ENCODE data around the gene DMBT1.

The DMBT1 gene

DNA sequence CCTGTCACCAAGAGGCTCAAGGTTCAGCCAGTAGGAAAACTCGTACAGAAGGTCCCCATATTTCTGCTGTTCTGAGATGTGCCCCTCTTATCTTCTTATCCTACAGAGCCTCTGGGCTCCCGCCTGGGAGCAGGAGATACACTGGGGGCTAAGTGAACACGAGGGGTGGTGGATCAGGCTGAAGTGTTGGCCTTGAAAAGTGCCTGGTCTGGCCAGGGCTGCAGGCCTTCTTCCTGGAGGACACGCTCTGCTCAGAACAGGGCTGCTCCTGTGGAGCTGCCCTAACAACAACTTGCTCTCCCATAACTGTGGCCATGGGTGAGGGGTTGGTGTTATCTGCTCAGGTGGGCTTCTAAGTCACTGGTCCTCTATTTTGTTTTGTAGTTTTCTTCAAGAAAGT is 105.4 kb downstream of the DMBT1 start:
- no peak for DNase-seq (ENCODE audit: low read depth in 1 of 2, low spot score in 1 of 2)

DNA sequence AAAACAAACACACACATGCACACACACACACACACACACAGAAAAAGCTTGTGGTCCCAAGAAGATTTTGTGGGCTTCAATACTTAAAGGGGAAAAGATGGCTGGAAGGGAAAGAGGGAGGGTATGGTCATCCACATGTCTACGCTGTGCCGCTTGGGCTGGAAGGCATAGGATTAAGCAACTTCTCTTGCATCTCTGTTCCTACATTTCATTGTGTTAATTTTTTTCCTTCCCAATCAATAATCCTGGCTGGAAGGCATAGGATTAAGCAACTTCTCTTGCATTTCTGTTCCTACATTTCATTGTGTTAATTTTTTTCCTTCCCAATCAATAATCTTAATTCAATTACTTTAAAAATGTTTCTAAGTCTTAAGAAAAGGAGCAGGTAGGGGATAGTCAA is 108.5 kb downstream of the DMBT1 start:
- no peak for DNase-seq (ENCODE audit: low read depth in 1 of 2, low spot score in 1 of 2)

DNA sequence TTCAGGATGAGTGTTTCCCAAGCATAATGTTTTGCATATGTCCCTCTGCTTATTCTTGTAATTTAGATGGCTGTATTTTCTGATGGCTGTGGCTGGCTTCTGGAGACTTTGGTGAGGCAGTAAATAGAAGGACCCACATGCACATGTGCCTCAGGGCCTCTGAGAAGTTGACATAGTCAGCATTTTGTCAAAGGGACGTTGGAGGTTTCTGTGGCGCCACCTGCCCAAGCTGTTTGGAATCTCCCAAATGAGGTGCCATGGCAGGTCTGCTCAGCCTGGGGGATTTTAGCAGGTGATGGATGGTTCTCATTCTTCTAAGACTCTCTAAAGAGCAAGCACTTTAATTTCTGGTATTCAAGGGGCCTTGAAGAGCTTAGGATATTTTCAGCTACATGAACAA is 109.3 kb downstream of the DMBT1 start:
- DNase-seq (ENCODE audit: low read depth in 1 of 2, low spot score in 1 of 2), result no peak

DNA sequence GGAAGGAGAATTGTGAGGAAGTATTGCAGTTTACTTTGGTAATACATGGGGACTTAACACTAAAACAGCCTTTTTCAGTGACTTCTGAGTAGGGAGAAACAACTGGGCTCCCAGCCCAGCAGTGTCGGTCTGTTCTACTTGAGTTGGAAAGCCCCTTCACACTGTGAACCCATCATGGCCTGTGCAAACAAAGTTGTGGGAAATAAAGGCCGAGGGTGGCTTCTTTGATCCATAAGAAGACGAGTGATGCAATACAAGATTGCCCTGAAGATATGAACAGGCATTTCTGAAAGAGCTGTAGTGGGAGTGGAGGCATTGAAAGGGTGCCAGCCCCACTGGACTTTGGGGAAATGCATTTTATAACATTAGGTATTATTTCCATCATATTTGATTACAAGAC is 110.8 kb downstream of the DMBT1 start:
- DNase-seq (ENCODE audit: low read depth in 1 of 2, low spot score in 1 of 2), result no peak

DNA sequence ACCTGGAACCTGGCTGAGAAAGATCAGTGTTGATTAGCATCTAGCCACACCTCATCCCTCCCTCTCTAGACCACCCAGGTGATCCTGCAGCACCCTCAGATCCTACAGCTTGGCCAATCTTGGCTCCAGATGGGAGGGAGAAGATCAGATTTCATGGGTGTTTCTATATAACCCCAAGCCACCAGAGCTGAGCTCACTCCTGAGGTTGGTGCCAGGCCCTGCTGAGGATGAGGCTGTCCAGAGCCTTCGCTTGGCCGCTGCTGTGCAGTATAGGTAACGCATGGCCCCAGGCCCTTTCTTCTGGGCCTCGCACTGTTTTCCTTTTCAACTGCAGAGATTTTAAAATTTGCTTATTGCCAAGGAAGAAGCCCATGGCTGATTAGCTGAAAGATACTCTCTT is 112.1 kb downstream of the DMBT1 start:
- no peak for DNase-seq (ENCODE audit: low read depth in 1 of 2, low spot score in 1 of 2)

DNA sequence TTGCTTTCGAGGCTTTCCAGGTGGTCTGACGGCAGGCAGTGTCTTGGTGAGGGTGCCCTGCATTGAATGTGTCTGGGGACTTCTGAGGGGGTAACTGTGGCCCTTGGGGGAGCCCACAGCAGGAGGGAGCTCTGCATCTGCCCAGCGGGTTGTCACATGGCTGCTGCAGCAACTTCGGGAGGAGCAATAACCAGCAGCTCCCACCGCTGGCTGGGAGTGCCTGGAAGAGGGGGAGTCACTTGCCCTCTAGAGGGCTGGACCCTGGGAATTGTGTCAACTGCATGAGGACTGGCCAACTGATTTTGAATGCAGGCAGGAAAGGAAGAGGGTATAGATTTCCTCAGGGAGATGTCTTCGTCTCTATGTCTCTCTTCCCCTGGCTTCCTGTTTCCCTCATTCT is 112.7 kb downstream of the DMBT1 start:
- DNase-seq (ENCODE audit: low read depth in 1 of 2, low spot score in 1 of 2), result no peak

DNA sequence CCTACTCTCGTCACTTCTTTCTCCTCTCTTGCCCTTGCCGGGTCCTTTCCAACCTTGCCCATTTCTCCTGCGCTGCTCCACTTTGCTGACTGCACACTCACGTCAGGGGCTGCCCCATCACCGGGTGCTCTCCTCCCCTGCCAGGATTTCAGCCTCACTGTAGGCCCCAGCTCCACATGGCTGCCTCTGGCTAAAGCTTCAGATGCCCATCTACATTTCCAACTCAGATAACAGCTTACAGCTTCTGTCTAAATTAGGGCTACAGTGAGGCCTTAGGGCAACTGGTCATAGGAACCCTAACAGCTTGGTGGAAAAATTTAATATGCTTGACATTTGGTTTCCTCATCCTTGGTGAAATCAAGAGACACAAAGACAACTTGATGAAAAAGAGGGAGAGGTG is 113.2 kb downstream of the DMBT1 start:
- DNase-seq (ENCODE audit: low read depth in 1 of 2, low spot score in 1 of 2), result no peak

DNA sequence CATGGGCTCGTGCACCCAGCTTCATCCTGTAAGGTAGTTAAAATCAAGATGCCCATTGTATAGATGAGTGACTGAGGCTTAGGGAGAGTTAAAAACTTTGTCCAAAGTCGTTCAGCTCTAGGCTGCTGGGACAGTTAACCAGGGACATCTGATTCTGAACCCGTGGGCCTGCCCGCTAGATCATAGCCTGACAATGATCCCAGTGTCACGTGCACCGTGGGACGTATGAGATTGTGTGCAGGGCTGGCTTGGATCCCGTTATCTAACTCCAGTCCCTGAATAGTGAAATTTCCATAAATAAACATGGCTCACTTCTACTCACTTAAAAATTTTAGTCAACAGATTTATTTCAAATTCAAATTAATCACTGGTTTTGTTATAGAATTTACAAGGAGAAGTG is 114.2 kb downstream of the DMBT1 start:
- no peak for DNase-seq (ENCODE audit: low read depth in 1 of 2, low spot score in 1 of 2)

DNA sequence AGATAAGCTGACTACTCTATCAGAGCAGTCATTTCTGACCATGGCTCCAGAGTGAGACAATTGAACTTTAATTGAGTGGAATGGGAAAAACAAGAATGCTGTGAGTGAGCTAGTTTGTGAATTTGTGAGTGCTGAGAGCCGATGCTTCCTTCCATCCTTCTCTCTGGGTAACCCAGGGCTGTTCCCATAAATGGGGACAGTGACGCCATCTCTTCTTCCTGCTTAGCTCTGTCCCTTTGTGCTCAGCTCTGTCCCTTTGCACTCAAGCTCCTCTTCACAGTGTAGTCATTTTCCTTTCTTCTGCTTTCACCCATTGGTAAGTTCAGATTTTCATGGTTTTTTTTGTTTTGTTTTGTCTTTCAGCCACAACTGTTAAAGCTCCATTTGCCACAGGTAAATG is 114.7 kb downstream of the DMBT1 start:
- no peak for DNase-seq (ENCODE audit: low read depth in 1 of 2, low spot score in 1 of 2)

DNA sequence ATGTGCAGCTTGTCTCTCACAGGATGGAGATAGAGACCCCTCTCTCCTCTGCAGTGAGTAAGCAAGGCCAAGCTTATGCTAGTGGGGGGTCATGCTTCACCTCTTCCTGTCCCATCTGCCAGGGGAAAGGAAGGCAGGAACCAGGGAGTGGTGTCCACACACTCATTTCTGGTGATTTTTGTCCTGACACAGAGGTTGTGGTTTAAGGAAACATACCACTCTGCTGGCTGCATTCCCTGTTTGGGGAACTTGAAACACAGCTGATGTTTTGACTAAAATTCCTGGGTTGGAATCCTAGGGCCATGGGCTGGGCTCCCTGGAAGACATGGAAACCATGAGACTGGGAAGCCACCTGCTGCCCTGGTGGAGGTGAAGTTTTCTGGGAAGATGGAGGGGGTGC is 117.7 kb downstream of the DMBT1 start:
- DNase-seq (ENCODE audit: low read depth in 1 of 2, low spot score in 1 of 2), result no peak

DNA sequence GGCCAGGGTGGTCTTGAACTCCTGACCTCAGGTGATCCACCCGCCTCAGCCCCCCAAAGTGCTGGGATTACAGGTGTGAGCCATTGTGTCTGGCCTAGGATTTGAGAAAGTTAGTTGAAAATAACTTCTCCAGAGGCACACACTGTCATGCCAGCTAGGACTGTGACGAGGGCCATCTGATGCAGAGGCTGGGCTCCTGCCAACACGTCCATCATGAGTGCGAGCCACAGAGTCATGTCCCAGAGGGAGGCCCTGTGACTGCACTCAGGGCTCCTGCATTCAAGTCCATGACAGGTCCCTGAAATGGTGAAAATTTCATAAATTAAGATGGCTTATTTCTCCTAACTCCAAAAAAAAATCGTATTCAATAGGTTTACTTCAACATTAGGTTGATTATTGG is 122.0 kb downstream of the DMBT1 start:
- DNase-seq (ENCODE audit: low read depth in 1 of 2, low spot score in 1 of 2), result no peak

DNA sequence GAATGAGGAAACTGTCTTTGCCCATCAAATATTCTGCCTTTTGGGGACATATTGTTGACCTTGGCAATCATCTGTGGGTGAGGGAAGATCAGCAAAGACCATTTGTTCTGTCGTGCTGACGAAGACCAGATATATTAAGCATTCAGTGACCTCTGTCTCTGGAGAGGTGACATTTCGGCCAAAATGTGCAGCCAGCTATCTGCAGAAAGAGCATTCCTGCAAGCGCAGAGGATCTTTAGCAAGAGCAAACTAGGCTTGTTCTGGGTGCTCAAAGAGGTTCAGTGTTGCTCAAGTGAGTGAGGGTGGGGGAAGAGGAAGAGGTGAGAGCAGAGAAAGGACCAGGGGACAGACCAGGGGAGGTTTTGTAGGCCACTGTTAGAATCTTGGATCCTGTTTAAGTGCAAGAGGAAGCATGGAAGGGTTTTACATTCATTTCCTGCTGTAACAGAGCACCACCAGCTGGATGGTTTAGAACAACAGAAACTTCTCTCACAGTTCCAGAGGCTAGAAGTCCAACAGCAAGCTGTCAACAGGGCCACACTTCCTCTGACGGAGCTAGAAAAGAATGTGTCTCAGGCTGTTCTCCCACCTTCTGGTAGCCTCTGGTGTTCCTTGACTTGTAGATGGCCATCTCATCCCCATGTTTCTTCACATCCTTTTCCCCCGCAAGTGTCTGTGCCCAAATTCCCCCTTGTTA is 127.9 kb downstream of the DMBT1 start:
- DNase-seq (ENCODE audit: low read depth in 1 of 2, low spot score in 1 of 2), result no peak

DNA sequence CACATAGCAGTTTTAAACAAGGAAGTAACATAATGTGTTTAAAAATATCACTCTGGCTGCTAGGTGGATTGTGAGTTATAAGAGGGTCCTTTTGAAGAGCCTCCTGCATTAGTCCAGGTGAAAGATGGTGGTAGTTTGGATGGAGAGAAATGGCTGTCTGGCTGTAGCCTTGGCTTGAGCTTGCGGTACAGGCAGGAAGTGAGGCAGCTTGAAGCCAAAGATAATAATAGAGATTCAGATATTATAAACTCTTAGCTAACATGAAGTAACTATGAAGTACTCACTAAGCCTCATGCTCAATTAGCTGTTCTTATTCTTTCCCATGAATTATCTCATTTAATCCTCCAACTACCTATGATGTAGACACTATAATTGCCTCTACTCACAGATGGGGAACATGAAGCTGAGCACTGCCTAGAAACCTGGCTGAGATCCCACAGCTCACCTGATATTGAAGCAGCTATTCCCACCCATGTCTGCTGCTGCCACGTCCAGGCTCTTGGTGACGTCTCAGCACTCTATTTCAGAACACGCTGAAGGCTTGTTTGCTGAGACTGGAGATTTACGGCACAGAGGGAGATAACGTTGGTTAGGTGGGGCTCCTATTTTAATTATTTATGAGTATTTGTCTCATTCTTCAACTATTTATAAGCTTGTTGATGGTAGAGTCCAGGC is 128.7 kb downstream of the DMBT1 start:
- DNase-seq (ENCODE audit: low read depth in 1 of 2, low spot score in 1 of 2), result no peak

DNA sequence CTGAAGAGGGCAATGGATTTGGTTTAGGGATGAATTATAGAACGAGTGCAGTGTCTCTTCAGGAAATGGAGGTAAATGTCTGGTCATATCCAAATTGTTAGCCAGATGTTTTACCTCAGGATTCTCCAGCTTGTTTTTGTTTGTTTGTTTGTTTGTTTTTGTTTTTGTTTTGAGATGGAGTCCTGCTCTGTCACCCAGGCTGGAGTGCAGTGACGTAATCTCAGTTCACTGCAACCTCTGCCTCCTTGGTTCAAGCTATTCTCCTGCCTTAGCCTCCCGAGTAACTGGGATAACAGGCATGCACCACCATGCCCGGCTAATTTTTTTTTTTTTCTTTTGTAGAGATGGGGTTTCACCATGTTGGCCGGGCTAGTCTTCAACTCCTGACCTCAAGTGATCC is 132.2 kb downstream of the DMBT1 start:
- no peak for DNase-seq (ENCODE audit: low read depth in 1 of 2, low spot score in 1 of 2)

All from activated T-helper 1 cell treated with anti-CD3 and anti-CD28 coated beads, Interleukin-2, amount 50 U/mL, for 16 hours (primary cell).